Adrenal gland (tissue), 5 donors: ENCODE results near the gene CUX1.

Experiments
- CTCF ChIP-seq, 6 experiments: fragments of 450-650 bp in 4 of 6; fragments of 200-600 bp in 2 of 6; sonication (generic) in 1 of 6; IDR thresholded peaks; 1 replicate in 5 of 6; 2 replicates in 1 of 6; pipeline versions ENCODE4 v1.5.1 to v1.8.0; 2016 to 2021; ENCODE audit warnings: antibody characterized with exemption in 6 of 6, mild to moderate bottlenecking in 2 of 6, moderate library complexity in 1 of 6
- POLR2A ChIP-seq, 2 donors: fragments of 450-650 bp; IDR thresholded peaks; one replicate each; pipeline ENCODE4 v1.6.1; 2017; ENCODE audit warnings: antibody characterized with exemption in 2 of 2, mild to moderate bottlenecking in 2 of 2, moderate library complexity in 1 of 2
- donor health status: DM: no; HTN: no; CAD: no.

DNA sequence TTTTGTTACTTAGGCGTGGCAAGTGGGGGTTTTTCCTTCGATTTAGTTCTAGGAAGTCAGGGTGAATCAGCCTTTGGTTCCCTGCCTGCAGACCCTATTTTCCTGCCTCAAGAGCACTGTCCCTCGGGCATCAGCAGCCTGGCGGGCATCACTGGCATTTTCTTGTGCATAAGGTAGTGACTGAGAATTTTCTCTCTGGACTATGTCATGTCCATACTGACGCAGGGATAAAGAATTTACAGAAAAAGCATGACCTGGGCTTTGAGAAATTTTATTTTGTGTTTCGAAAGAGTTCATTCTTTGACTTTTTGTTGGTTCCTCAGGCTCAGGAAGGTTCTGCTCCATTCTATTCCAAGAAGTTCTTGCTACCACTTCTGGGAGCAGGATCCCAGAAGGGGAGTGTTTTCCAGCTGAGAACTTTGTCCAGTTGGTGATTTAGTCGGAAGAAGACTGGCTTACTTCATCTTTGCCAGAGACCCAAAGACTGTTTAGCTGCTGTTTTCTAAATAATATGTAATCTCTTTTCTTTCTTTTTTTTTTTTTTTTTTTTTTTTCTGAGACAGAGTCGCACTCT is 255.3 kb downstream of the CUX1 start:
- TF ChIP-seq CTCF (IDR thresholded peaks at IDR 0.05), result no peak
- TF ChIP-seq POLR2A (IDR thresholded peaks at IDR 0.05), result no peak
